ENCODE measurements around the gene CDK8. TPM values are rescaled to one million over a fixed set of nuclear protein-coding genes. Genes with fewer than 3 reads are reported as not detected.

The CDK8 gene
- total and polyA plus RNA-seq, 10 of the 15 experiments (the other 5 are each of a cell fraction or from before 2014, with no cell fraction given): 8.6 to 23.5 (median 12.5) TPM

DNA sequence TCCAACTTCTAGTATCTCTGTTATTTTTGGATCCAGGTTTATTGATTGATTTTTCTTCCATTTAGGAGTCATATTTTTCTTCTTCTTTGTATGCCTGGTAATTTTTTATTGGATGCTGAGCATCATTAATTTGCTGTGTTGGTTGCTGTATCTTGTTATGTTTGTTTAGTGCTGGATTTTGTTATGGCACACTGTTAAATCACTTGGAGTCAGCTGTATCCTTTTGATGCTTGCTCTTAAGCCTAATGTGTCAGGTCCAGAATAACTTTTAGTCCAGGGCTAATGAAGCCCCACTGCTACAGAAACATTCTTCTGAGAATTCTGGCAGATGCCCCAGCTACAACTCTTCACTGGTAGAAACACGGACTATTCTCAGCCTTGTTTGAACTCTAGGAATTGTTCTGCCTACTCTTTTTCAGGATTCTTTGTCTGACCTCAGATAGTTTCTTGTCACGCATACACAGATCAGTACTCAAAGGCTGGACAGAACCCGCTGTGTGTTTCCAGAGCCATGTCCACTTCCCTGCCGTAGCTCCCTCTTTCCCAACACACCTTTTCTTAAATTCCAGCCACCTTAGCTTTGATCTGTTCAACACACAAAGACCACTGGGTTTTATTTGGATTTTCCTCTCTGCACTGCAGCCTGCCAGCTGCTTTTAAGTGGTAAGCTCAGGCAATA is 166.5 kb downstream of the CDK8 start (continued):
- no peak for TF ChIP-seq ZBTB40 (IDR thresholded peaks at IDR 0.05; ENCODE audit: borderline replicate concordance)
- TF ChIP-seq KAT2A (conservative IDR thresholded peaks at IDR 0.05; ENCODE audit: control insufficient read depth, low read depth, low read length): no peak
- TF ChIP-seq ZSCAN29 (IDR thresholded peaks at IDR 0.05): no peak
- no peak for TF ChIP-seq IKZF2 (IDR thresholded peaks at IDR 0.05)
- TF ChIP-seq BHLHE40 (IDR thresholded peaks at IDR 0.05; ENCODE audit: borderline replicate concordance in 1 of 2, low read depth in 2 of 2, low read length in 1 of 2): no peak
- TF ChIP-seq KLF5 (IDR thresholded peaks at IDR 0.05; ENCODE audit: partially characterized antibody): no peak

DNA sequence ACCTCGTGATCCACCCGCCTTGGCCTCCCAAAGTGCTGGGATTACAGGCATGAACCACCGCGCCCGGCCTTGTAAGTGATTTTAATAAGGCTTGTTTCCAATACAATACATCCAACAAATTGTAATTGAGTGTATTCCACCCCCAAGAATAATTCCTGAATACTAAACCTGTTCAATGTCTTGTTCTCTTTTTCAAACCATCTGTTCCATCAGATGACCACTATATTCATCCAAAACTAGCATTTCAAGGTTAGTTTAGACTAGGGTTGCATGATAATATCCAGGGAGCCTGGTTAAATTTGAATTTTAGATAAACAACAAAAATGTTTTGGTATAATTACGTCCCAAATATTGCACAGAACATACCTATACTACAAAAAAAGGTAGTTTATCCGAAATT is 168.1 kb downstream of the CDK8 start:
- RAD21 ChIA-PET (ENCODE audit: unreplicated experiment): no interaction called here
- H3K4me2 ChIP-seq (ENCODE audit: control insufficient read depth, insufficient read depth): no peak overlapping the region
- no TSS peak for BruUV-seq (replicated peaks)
- H3K27me3 ChIP-seq (replicated peaks in 1 of 2; ENCODE audit: control insufficient read depth in 2 of 2, insufficient read depth in 2 of 2, low read length in 1 of 2): no peaks in the 10 kb centered on the region
- CTCF ChIA-PET: no interaction called here
- H3K27ac ChIP-seq (ENCODE audit: control insufficient read depth, insufficient read depth): no peak overlapping the region
- WGBS (ENCODE audit: insufficient coverage, insufficient replicate concordance, low lambda C conversion rate, missing lambda C conversion rate): 41% methylated on average over 7 of the region's 7 CpGs
- H3K4me3 ChIP-seq: no peak overlapping the region
- H3K9ac ChIP-seq (ENCODE audit: control insufficient read depth, insufficient read depth, low read length): no peak overlapping the region
- FAIRE-seq (no peak), DNase-seq (ENCODE audit: low read depth, low spot score) (no peak), ATAC-seq (no peak)
- no peaks in the 10 kb centered on the region for H3K79me2 ChIP-seq (ENCODE audit: control insufficient read depth, insufficient read depth, low read length)
- H2AFZ ChIP-seq (ENCODE audit: control insufficient read depth, low read depth, low read length): no peak overlapping the region
- no peaks in the 10 kb centered on the region for H4K20me1 ChIP-seq (ENCODE audit: control insufficient read depth, insufficient read depth)
- SMC1A ChIA-PET (ENCODE audit: uncharacterized antibody, unreplicated experiment): no interaction called here
- intact Hi-C loops (cut with micrococcal nuclease; ENCODE audit: unreplicated experiment) (no loop called here), in situ Hi-C loops (cut with MboI) (no loop called here)
- H3K4me1 ChIP-seq (ENCODE audit: control insufficient read depth, insufficient read depth, low read length): no peaks in the 10 kb centered on the region
- no peaks in the 10 kb centered on the region for H3K36me3 ChIP-seq (ENCODE audit: control insufficient read depth in 2 of 2, insufficient read depth in 2 of 2, low read length in 1 of 2)
- no peaks in the 10 kb centered on the region for H3K9me3 ChIP-seq (replicated peaks; ENCODE audit: control insufficient read depth, insufficient read depth, low read length)
- POLR2A ChIA-PET: no interaction called here
- TF ChIP-seq RELB (IDR thresholded peaks at IDR 0.05; ENCODE audit: low read depth) (no peak), IKZF1 (conservative IDR thresholded peaks at IDR 0.05) (no peak), PKNOX1 (IDR thresholded peaks at IDR 0.05) (no peak), EP300 (IDR thresholded peaks at IDR 0.05; ENCODE audit: borderline replicate concordance in 1 of 2, control insufficient read depth in 1 of 2, low read depth in 2 of 2, low read length in 2 of 2) (no peak), STAT3 (IDR thresholded peaks at IDR 0.05; ENCODE audit: low read depth, low read length) (no peak), HDAC6 (IDR thresholded peaks at IDR 0.05; ENCODE audit: unreplicated experiment) (no peak), GABPA (IDR thresholded peaks at IDR 0.05; ENCODE audit: low read depth) (no peak)
- TF ChIP-seq, protein P1, sequence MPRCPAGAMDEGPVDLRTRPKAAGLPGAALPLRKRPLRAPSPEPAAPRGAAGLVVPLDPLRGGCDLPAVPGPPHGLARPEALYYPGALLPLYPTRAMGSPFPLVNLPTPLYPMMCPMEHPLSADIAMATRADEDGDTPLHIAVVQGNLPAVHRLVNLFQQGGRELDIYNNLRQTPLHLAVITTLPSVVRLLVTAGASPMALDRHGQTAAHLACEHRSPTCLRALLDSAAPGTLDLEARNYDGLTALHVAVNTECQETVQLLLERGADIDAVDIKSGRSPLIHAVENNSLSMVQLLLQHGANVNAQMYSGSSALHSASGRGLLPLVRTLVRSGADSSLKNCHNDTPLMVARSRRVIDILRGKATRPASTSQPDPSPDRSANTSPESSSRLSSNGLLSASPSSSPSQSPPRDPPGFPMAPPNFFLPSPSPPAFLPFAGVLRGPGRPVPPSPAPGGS (IDR thresholded peaks at IDR 0.05; ENCODE audit: borderline replicate concordance, insufficient read depth, low read depth, low read length, poor library complexity, severe bottlenecking): no peak

Measured in GM12878 (cell line).